Anterior cingulate cortex (tissue), 58 donors: ENCODE data around the gene PDGFD.

ENCODE experiments used
- DNase-seq, 58 donors: peaks; one replicate each; lab custom pipeline; 2025; lab: John Stamatoyannopoulos, UW

Gene PDGFD

DNA sequence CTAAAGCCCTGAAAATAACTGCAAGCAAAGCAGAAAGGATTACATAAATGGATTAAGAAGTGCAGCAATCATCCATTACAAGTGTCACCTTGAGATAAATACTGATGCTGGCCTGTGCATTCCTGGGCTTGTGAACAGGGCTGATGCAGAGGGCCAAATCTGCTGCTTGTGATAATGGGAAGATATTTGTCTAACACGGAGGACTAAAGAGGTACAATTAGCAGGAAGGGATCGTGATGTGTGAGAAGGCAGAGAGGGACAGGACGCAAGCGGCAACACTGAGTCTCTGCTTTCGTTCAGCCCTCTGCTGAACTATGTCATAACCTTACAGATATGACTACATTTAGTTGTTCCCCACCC, 235.2 kb downstream of the PDGFD start:
- DNase-seq = no peak

DNA sequence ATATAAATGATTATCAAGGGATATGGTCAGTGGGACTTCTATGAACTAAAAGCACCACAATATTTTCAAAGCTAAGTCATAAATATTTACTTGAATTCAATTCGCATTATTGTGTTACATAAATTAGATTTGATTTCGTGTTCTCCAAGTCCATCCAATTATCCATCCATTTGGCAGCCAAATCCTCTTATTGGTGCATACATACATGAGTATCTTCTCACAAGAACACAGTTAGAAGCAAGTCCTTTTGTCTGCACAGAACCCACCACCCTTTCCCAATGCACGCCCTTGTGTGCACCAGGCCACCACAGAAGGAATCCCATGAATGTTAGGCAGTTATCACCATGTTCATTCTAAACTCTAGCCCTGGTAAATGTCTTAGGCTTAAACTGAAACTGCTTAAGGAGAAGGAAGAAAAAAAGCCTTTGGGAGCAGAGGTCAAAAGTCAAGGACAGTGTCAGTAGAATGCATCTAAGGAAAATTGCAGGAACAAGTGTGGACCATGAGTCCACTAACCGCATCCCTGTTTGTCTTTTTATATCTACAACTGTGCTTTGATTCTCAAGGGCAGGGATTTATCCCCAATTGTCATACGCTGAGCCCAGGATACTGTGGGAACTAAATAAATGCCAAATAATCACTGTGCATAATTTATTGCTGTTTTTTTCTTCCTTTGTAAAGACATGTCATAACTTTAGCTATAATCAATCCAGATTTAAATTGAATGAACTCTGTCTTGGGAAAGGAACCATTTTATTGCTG, 235.7 kb downstream of the PDGFD start:
- no peak for DNase-seq

DNA sequence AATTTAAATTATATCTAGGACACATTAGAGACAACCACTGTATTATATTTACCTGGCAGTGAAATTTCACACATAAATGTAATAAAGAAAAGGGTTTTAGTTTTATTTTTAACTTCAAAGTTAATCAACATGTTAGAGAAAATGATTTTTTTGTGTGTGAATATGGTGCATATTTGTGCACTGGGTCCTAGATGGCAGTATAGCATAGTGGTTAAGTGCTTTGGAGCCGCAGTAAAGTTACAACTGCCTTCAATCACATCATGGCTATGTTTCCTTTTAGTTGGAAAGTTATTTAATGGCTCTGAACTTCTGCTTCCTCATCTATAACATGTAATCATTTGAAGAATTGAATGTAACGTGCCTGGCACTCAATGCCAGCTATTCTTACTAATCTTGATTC, 236.4 kb downstream of the PDGFD start:
- DNase-seq = peak in 1 of 58 donors; percentile 0

DNA sequence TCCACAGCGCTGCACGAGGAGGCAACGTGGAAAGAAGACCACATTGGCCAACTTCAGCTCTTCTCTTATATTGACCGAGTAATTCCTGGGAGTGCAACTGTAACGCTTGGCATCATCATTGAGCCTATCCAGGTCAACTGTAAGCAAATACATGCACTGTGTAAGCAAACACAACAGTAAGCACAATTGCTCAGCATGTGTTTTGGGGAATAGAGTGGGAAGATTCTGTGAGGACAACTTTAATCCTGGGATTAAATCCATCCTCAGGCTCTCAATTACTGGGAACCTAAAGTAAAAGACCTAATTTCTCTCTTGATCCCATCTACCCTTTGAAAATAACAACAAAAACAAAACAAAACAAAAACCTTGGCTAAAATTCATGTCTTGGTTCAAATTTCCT, 237.0 kb downstream of the PDGFD start:
- DNase-seq = no peak

DNA sequence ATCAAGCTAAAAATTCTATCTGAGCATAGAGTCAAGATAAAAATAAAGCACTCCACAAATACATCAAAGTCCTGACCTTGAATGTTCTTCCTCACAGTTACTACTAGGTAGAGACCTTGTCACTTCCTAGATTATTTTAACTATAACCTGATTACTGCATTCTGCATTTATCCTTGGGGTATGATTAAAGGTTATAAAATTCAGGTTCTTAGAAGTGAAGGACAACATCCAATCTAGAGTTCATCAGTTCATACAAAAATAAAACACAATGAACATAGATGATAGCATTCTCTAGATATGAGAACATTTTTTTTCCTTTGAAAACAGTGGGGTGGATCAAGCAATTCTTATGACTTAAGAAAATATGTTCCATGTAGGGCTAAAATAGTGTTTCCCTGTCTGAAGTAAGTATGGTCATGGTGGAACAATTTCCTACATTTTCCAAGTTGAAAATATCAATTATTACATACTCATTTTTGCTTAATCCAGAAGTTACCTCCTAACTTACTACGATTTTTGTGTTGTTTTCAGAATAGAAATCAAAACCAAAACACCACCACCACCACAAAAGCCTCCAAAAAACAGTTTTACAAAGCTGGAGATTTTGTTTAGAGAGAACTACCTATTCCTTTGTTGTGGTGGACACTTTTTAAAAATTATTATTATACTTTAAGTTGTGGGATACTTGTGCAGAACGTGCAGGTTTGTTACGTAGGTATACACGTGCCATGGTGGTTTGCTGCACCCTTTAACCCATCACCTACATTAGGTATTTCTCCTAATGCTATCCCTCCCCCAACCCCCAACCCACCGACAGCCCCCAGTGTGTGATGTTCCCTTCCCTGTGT, 239.6 kb downstream of the PDGFD start:
- no peak for DNase-seq

DNA sequence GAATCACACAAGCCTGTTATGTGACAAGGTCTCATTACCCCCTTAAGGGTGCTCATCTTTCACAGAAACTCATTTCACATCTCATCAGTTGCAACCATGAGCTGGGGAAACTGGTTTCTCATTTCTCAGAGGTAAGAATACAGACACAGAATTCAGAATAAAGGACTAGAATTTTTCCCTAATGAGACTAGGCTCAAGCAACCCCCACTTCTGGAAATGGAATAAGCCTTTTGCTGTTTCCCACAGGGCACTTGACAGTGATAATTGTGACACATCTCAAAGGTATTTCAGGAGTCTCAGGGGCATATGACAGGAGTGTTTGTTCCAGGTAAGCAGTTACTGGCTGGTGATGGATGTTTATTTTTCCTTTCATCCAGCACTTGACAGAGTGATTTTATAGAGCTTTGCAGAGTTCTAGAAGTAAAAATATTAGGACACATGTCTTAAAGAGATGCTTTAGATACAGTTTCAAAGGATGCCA, 240.5 kb downstream of the PDGFD start:
- no peak for DNase-seq

DNA sequence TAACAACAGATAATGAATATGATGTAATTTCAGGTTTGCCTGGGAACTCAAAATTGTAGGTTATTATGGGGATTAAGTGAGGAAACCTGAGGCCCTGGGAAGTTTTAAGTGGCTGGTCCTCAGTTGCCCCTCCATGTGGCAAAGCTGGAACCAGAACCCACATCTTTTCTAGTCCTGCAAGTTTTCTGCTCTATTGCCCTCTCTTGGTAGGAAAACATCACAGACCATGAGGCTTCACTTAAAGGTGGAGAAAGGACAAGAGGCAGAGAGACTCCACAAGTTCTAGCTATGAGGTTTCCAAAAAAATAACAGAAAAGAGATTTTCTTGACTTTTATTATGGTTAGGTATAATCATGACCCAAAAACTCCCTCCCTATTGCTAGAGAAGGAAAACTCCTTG, 243.0 kb downstream of the PDGFD start:
- DNase-seq = no peak

DNA sequence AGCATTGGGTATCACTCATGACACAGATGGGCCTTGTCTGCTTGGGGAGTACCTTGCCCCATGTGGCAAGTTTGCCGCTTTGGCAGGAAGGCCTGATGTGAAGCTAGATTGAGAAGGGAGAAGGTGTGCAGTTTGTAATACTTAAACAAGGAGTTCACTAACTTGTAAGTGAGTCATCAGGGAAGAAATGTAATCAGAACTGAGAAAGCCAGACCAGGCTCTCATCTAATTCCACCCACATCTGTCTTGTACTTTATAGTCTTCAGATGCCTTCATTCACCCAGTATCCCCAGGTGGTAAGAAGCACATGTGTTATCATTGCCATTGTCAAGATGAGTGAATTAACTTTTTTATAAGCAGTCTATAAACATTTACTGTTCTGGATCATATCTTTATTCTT, 243.5 kb downstream of the PDGFD start:
- DNase-seq = no peak

DNA sequence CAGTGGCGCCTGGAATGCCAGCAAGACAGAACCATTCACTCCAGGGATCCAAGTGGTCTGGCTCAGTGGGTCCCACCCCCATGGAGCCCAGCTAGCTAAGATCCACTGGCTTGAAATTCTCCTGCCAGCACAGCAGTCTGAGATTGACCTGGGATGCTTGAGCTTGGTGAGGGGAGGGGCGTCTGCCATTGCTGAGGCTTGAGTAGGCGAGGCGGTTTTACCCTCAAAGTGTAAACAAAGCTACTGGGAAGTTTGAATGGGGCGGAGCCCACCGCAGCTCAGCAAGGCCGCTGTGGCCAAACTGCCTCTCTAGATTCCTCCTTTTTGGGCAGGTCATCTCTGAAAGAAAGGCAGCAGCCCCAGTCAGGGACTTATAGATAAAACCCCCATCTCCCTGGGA, 253.2 kb downstream of the PDGFD start:
- no peak for DNase-seq

DNA sequence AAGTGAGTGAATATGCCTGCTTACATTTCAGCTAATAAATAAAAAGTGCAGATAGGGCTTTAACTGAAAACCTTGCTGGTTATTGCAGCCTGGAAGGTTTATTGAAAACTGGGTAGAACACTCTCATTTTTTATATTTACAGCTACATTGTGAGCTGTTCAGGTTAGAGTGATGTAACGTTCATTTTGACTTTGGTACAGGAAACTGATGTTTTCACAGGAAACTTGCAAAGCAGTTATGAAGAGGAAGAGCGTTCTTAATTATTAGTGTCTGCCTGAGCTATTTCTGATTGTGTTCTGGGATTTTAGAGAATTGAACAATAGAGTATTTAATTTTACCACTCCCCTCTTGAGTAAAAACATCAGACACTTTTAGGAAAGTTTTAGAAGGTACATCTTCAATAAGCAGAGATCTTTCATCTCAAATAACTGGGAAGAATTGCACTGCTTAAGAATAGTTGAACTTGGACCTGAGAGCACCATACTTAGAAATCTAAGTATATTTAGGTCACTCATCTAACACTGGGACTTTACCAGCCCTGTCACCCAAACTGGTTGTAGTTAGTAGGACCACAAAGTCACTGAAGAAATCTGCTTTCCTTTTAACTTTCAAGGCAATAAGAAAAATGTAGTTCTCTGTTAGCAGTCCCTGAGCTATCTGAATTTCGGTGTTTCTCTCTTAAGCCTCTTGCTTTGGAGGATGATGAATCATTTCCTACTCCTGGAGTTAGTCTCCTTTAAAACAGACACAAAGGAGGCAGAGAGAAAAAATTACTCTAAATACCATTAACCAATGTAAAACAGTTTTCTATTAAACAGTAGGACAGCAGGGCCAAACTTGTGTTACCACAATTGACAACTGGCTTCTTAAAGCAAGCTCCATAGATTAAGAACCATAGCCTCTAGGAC, 256.1 kb downstream of the PDGFD start:
- no peak for DNase-seq

DNA sequence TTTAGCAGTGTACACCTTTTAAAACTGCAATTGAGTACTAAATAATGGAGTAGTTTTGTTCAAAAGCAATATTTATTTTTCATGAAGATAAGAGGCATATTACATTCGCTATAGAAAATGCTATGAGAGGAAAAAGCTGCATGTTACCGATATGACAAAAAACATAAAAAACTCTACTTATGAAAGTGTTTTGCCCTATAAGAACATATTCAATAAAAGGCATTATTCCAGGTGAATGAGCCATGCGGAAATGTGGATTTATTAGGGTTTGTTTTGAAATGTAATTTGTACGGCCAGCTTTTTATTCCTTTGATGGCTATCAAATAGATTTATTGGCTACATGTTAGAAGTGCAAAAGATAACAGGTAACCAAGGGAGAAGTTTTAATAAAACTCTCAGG, 256.8 kb downstream of the PDGFD start:
- DNase-seq = no peak

DNA sequence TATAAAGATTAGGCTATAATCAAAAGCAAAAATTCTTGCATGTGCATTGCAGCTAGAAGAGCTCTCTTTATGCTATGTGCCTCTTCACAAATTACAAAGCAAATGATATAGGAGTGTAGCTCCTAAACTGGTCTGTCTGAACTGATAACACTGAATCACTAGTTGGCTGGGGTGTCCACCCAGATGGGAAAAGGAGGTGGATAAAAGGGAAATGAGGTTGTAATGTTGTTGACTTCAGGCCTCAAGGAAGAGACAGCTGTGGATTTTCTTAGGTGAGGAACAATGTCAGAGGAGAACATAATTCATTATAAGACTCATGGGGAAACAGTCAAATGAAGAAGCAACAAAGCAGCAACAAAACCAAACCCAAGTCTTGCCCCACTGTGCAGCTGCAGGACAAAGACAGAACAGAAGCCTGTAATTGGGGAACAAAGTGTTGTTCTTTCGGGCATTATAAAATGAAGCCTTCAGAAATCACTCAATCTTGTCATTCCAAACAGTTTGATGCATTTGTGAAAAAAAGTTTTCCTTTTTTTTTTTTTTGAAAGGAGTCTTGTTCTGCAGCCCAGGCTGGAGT, 257.6 kb downstream of the PDGFD start:
- DNase-seq = peak in 2 of 58 donors; percentile 3 to 28

DNA sequence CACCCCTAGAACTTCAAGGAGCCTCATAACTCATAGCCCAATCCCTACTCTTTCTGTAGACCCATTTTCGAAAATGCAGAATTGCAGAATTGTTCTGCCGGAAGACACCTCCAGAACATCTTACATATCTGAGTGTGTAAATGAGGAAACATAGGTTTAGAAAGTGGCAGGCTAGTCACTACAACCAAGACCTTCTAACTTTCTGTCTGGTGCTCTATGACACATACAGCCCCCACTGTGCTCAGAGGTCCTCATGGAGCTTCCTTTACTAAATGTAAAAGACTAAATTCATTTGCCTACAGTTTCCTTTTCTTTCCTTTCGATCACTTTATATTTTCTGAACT, 259.7 kb downstream of the PDGFD start:
- no peak for DNase-seq

DNA sequence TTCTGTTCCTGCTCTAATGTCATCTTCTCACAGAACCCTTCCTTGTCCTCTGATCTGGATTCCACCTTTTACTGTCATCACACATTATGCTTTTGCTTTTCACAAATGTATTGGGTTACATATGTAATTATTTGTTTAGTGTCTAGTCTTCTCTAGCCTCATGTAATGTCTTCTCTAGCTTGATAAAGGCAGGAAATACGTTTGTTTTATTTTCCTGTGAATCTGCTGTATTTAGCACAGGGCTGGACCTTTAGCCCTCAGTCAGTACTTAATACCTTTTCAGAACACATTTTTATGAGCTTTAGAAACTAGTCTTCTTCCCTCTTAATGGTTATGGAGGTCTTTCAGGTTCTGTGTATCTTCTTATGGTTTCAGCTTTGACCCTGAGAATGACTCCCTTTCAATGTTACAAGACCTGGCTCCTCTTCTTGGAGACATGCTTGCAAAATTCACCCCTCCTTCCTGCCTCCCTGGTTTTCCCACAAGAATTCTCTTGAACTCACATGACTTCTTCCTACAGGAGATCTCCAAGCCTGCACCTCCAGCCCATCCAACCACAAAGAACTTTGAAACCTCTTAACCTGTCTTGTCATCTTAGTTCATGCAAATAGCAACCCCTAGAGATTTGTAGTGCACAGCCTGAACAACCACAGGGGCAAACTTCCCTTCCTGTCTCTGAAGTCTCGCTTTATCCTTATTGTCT, 260.2 kb downstream of the PDGFD start:
- no peak for DNase-seq

DNA sequence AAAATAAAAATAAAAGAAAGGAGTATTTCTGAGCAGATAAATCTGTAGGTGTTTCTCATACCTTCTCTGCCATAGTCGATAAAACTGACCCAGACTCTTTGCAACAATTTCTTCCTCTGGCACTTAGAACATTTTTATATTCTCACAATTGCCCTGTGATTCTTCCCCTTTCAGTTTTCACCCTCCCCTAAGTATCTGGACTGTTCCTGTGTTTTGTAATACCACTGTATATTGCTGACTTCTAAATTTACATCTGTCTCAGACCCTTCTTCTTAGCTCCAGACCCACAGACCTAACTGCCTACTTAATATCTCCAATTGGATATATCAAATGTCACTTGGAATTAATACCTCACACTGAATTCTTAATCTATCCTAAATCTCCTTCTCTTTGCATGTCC, 261.0 kb downstream of the PDGFD start:
- no peak for DNase-seq

DNA sequence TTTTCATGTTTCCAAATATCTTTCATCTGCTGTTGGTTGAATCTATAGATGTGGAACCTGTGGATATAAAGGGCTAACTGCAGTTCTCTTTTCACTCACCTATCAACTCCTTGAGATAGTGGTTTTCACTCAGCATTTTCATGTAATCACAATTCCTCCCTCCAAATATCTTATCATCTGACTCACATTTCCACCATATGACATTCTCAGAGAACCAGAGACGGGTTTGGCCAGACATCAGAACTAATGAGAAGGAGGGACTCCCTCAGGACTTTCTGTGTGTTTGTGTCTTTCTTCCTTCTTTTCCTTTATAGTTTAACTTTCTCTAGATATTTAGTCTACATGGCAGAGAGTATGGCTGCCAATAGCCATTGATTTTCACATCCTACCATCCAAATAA, 262.3 kb downstream of the PDGFD start:
- DNase-seq = no peak

DNA sequence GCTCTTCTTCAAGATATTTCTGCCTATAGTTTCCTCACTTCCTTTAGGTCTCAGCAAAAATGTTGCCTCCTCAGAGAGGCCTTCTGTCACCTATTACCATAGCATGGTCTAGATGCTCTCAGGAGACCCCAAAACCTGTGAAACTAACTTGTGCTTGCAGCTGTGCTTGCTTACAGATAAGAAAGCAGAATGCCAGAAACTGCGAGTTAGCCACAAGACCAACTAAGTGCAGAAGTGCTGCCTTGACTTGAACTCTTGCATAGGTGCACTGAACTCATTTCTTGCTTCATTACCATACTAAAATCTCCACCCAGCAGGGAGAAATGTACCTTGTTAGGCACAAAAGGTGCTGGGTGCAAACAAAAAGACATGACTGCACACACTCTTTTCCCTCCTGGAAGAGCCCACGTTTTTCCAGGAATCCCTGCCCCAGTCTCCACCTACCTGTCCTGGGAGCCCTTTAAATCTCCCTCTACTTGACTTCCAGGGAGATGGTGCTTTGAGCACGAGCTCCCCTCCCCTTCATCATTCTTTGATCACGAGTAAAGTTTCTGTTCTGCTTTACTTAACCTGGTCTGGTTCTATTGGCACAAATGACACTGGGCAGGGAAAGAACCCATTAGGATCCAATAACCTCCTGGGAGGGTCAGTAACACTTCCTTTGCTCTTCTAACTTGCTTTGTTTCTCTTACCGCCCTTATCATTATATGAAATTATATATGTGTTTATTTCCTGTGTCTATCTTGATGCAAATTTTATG, 265.2 kb downstream of the PDGFD start:
- DNase-seq = no peak

DNA sequence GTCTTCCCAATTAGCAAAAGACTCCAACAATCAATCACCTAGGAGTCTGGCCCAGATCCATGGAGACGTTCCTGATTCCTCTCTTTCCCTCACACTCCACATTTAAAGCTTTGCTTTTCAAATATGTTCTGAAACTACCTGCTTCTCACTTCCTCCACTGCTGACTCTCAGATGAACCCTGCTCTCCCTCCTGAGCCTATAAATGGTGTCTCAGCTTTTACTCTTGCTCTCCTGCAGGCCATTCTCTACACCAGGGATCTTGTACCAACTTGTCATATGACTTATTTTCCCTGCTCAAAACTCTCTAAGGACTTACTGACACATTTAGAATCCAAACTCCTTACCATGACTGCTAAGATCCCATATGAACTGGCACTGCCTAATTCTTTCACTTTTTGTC, 265.9 kb downstream of the PDGFD start:
- no peak for DNase-seq
